Measurements from ENCODE around the gene MTOR.

DNA sequence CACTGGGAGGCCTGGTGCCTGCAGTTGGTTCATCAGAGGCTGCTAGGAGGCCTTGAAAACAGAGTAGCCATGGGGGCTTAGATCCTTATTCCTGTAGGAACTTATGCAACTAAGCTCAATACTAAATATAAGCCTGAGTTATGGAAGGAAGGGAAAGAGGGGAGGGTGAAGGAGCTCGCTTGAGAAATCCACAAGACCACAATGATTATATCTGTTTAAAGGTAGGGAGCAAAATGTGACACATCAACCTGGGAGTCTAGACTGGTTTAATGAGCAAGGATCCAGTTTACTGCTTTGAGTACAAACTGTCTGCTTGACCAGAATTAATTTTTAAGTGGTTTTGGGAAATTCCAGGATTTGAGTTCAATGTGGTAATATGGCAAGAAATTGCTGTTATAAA, 93.6 kb downstream of the MTOR start:
- TF ChIP-seq, protein P1, sequence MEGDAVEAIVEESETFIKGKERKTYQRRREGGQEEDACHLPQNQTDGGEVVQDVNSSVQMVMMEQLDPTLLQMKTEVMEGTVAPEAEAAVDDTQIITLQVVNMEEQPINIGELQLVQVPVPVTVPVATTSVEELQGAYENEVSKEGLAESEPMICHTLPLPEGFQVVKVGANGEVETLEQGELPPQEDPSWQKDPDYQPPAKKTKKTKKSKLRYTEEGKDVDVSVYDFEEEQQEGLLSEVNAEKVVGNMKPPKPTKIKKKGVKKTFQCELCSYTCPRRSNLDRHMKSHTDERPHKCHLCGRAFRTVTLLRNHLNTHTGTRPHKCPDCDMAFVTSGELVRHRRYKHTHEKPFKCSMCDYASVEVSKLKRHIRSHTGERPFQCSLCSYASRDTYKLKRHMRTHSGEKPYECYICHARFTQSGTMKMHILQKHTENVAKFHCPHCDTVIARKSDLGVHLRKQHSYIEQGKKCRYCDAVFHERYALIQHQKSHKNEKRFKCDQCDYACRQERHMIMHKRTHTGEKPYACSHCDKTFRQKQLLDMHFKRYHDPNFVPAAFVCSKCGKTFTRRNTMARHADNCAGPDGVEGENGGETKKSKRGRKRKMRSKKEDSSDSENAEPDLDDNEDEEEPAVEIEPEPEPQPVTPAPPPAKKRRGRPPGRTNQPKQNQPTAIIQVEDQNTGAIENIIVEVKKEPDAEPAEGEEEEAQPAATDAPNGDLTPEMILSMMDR (IDR thresholded peaks at IDR 0.05): no peak
- no peak for TF ChIP-seq POLR2A (IDR thresholded peaks at IDR 0.05)
- no peak for TF ChIP-seq POLR2AphosphoS5 (IDR thresholded peaks at IDR 0.05)
